NCI-H446 (cell line): ENCODE data around the gene NTRK3.

Experiments
- DNase-seq, 2 experiments: peaks; one replicate each; lab custom pipeline; 2025; lab: John Stamatoyannopoulos, UW

Gene NTRK3

GRCh38 chr15:87981969-87982368 lies 274.6 kb downstream of the NTRK3 start:
- DNase-seq: peak in 1 of 2 experiments; percentile 13

- DNase-seq: no peak
Observed at GRCh38 chr15:87977907-87978306, 278.6 kb downstream of the NTRK3 start.

GRCh38 chr15:87976552-87976951 lies 280.0 kb downstream of the NTRK3 start:
- DNase-seq: no peak

- no peak for DNase-seq
Observed at GRCh38 chr15:87973501-87974215, 282.9 kb downstream of the NTRK3 start.

- no peak for DNase-seq
Observed at GRCh38 chr15:87971076-87971475, 285.5 kb downstream of the NTRK3 start.

GRCh38 chr15:87967951-87968350 lies 288.6 kb downstream of the NTRK3 start:
- DNase-seq: no peak

- no peak for DNase-seq
Observed at GRCh38 chr15:87965304-87965703, 291.2 kb downstream of the NTRK3 start.

GRCh38 chr15:87962428-87962827 lies 294.1 kb downstream of the NTRK3 start:
- peak in 1 of 2 experiments; percentile 2 for DNase-seq

- no peak for DNase-seq
Observed at GRCh38 chr15:87961851-87962420, 294.6 kb downstream of the NTRK3 start.

- DNase-seq: peak in 1 of 2 experiments; percentile 24
Observed at GRCh38 chr15:87959662-87960061, 296.9 kb downstream of the NTRK3 start.

GRCh38 chr15:87959080-87959479 lies 297.5 kb downstream of the NTRK3 start:
- no peak for DNase-seq

GRCh38 chr15:87955284-87955909 lies 301.1 kb downstream of the NTRK3 start:
- no peak for DNase-seq

- no peak for DNase-seq
Observed at GRCh38 chr15:87954793-87955192, 301.7 kb downstream of the NTRK3 start.

- no peak for DNase-seq
Observed at GRCh38 chr15:87952736-87953287, 303.7 kb downstream of the NTRK3 start.

GRCh38 chr15:87949575-87950223 lies 306.8 kb downstream of the NTRK3 start:
- peak in 1 of 2 experiments; percentile 58 for DNase-seq

- DNase-seq: no peak
Observed at GRCh38 chr15:87949151-87949574, 307.4 kb downstream of the NTRK3 start.

GRCh38 chr15:87947560-87947959 lies 309.0 kb downstream of the NTRK3 start:
- DNase-seq: no peak

GRCh38 chr15:87945246-87945645 lies 311.3 kb downstream of the NTRK3 start:
- no peak for DNase-seq

GRCh38 chr15:87944691-87945090 lies 311.8 kb downstream of the NTRK3 start:
- no peak for DNase-seq

GRCh38 chr15:87944050-87944449 lies 312.5 kb downstream of the NTRK3 start:
- DNase-seq: peak in 1 of 2 experiments; percentile 51

- no peak for DNase-seq
Observed at GRCh38 chr15:87943626-87944025, 312.9 kb downstream of the NTRK3 start.

- DNase-seq: no peak
Observed at GRCh38 chr15:87942316-87942715, 314.2 kb downstream of the NTRK3 start.
